ENCODE data around the gene AKAP6.

The AKAP6 gene

GRCh38 chr14:32318087-32318795 lies 10.9 kb upstream of the AKAP6 start:
- Histone ChIP-seq H4K20me1 (ENCODE audit: control insufficient read depth, insufficient read depth, low read depth, low read length) (no peaks in the 10 kb centered on the region), H3K4me1 (ENCODE audit: control insufficient read depth, low read length) (no peaks in the 10 kb centered on the region), H3K4me3 (ENCODE audit: low read length) (no peak overlapping the region), H3K4me2 (ENCODE audit: low read length) (no peak overlapping the region), H3K27ac (ENCODE audit: low read depth, low read length) (no peak overlapping the region), H3K9me2 (replicated peaks; ENCODE audit: control insufficient read depth, low read length) (no peaks in the 10 kb centered on the region), H3K36me3 (ENCODE audit: control insufficient read depth, low read length) (no peaks in the 10 kb centered on the region), H3K79me2 (ENCODE audit: control insufficient read depth, low read length) (no peaks in the 10 kb centered on the region), H3F3A (ENCODE audit: control insufficient read depth, insufficient read depth) (no peaks in the 10 kb centered on the region), H3K9me3 (ENCODE audit: control insufficient read depth, insufficient read depth, low read length) (no peaks in the 10 kb centered on the region), H3K27me3 (ENCODE audit: control insufficient read depth, low read length) (no peaks in the 10 kb centered on the region)
- TF ChIP-seq, protein P1, sequence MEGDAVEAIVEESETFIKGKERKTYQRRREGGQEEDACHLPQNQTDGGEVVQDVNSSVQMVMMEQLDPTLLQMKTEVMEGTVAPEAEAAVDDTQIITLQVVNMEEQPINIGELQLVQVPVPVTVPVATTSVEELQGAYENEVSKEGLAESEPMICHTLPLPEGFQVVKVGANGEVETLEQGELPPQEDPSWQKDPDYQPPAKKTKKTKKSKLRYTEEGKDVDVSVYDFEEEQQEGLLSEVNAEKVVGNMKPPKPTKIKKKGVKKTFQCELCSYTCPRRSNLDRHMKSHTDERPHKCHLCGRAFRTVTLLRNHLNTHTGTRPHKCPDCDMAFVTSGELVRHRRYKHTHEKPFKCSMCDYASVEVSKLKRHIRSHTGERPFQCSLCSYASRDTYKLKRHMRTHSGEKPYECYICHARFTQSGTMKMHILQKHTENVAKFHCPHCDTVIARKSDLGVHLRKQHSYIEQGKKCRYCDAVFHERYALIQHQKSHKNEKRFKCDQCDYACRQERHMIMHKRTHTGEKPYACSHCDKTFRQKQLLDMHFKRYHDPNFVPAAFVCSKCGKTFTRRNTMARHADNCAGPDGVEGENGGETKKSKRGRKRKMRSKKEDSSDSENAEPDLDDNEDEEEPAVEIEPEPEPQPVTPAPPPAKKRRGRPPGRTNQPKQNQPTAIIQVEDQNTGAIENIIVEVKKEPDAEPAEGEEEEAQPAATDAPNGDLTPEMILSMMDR (IDR thresholded peaks at IDR 0.05; ENCODE audit: low read depth, low read length, poor library complexity, severe bottlenecking): no peak
- TF ChIP-seq EZH2phosphoT487 (IDR thresholded peaks at IDR 0.05; ENCODE audit: borderline replicate concordance, low read length): no peak

GRCh38 chr14:32319368-32320049 lies 9.6 kb upstream of the AKAP6 start:
- H4K20me1 ChIP-seq (ENCODE audit: control insufficient read depth, insufficient read depth, low read depth, low read length): no peaks in the 10 kb centered on the region
- TF ChIP-seq, protein P1 (IDR thresholded peaks at IDR 0.05; ENCODE audit: low read depth, low read length, poor library complexity, severe bottlenecking): no peak
- TF ChIP-seq EZH2phosphoT487 (IDR thresholded peaks at IDR 0.05; ENCODE audit: borderline replicate concordance, low read length): no peak
- no peaks in the 10 kb centered on the region for H3K79me2 ChIP-seq (ENCODE audit: control insufficient read depth, low read length)
- H3K4me1 ChIP-seq (ENCODE audit: control insufficient read depth, low read length): no peaks in the 10 kb centered on the region
- no peaks in the 10 kb centered on the region for H3K36me3 ChIP-seq (ENCODE audit: control insufficient read depth, low read length)
- H3K27me3 ChIP-seq (ENCODE audit: control insufficient read depth, low read length): no peaks in the 10 kb centered on the region
- no peaks in the 10 kb centered on the region for H3K9me2 ChIP-seq (replicated peaks; ENCODE audit: control insufficient read depth, low read length)
- no peaks in the 10 kb centered on the region for H3K9me3 ChIP-seq (ENCODE audit: control insufficient read depth, insufficient read depth, low read length)
- no peaks in the 10 kb centered on the region for H3F3A ChIP-seq (ENCODE audit: control insufficient read depth, insufficient read depth)
- no peak overlapping the region for H3K4me3 ChIP-seq (ENCODE audit: low read length)
- H3K4me2 ChIP-seq (ENCODE audit: low read length): no peak overlapping the region
- no peak overlapping the region for H3K27ac ChIP-seq (ENCODE audit: low read depth, low read length)

DNA sequence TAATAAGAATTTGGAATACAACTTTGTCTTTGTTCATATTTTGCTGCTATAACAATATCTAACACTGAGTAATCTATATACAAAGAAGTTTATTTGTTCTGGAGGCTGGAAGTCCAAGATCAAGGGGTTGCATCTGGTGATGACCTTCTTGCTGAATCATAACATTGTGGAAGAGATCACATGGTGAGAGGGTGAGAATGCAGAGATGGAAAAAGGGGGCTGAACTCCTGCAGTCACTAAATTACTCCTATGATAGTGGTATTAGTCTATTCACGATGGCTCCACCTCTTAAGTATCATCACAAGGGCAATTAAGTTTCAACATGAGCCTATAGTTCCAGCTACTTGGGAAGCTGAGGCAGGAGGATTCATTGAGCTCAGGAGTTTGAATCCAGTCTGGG lies 4.5 kb upstream of the AKAP6 start:
- H3K36me3 ChIP-seq (ENCODE audit: control insufficient read depth, low read length): no peaks in the 10 kb centered on the region
- no peak overlapping the region for H3K4me2 ChIP-seq (ENCODE audit: low read length)
- H4K20me1 ChIP-seq (ENCODE audit: control insufficient read depth, insufficient read depth, low read depth, low read length): no peaks in the 10 kb centered on the region
- H3K27me3 ChIP-seq (ENCODE audit: control insufficient read depth, low read length): no peaks in the 10 kb centered on the region
- H3K9me2 ChIP-seq (replicated peaks; ENCODE audit: control insufficient read depth, low read length): no peaks in the 10 kb centered on the region
- no peaks in the 10 kb centered on the region for H3K9me3 ChIP-seq (ENCODE audit: control insufficient read depth, insufficient read depth, low read length)
- no peak overlapping the region for H3K4me3 ChIP-seq (ENCODE audit: low read length)
- no peak for TF ChIP-seq EZH2phosphoT487 (IDR thresholded peaks at IDR 0.05; ENCODE audit: borderline replicate concordance, low read length)
- TF ChIP-seq, protein P1 (IDR thresholded peaks at IDR 0.05; ENCODE audit: low read depth, low read length, poor library complexity, severe bottlenecking): no peak
- H3K4me1 ChIP-seq (ENCODE audit: control insufficient read depth, low read length): no peaks in the 10 kb centered on the region
- no peak overlapping the region for H3K27ac ChIP-seq (ENCODE audit: low read depth, low read length)
- no peaks in the 10 kb centered on the region for H3K79me2 ChIP-seq (ENCODE audit: control insufficient read depth, low read length)
- H3F3A ChIP-seq (ENCODE audit: control insufficient read depth, insufficient read depth): no peaks in the 10 kb centered on the region
